Activated T-cell treated with anti-CD3 and anti-CD28 coated beads for 48 hours (primary cell): Measurements from ENCODE around the gene CD226.
"Not testable (repeated sequence)": the region's sequence is repeated elsewhere in the genome, so short reads cannot be mapped to it uniquely, and the experiment has no call there.

Experiments
- DNase-seq: peaks from one replicate; pipeline ENCODE4 v3.0.0-alpha.2; 2020; ENCODE audit warnings: low read depth

Gene CD226

GRCh38 chr18:69956665-69957620 lies 9.3 kb upstream of the CD226 start:
- DNase-seq: no peak

GRCh38 chr18:69956057-69956456 lies 8.4 kb upstream of the CD226 start:
- no peak for DNase-seq

DNA sequence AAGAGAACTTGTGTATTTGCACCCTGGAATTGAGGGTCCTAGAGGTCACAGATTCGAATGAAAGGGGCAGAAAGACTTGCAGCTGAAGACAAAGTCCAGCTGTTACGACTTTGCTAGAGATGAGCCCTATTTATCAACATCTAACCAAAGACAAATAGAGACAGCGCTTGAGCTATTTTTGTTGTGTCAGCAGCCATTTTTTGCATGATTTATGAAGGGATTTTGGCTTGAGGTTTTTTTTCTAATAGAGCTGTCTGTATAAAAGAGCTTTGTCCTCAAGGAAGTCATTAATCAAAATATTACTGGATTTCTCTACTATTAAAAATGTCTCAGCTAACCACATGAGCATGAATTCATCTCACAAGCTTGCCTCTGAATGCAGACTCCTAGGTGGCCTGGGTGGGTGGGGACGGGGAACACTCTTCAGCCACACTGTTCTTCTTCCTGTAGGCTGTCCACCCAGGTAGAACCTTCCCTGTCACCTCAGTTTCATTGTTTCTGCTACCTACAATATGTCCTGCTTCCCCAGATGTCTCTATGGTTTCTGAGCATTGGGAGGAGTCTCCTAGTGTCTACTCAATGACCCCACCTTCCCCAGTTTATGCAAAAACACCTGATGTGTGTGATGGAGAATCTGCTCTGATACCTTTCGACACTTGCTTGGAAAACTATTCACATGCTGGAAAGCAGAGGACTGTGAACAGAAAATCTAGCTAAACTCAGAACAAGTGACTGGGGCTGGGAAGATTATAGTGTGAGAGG lies 7.2 kb upstream of the CD226 start:
- DNase-seq: no peak

- no peak for DNase-seq
These were observed 5.5 kb upstream of the CD226 start for GRCh38 chr18:69953191-69953590.

- no peak for DNase-seq
These were observed 3.5 kb upstream of the CD226 start for GRCh38 chr18:69951182-69951581.

DNA sequence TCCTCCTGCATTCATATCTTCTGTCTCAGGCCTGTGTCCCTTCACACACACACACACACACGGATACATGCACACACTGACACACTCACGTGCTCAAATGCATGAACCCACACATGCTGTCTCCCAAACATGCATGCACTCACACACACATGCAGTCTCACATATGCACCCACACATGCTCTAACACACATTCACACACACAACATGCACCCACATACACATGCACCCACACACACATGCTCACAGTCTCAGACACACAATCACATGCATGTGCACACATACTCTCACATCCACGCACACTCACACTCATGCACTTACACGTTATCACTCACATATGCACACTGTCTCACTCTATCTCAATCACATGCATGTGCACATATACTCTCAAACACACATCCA lies 1.9 kb upstream of the CD226 start:
- DNase-seq: no peak

DNA sequence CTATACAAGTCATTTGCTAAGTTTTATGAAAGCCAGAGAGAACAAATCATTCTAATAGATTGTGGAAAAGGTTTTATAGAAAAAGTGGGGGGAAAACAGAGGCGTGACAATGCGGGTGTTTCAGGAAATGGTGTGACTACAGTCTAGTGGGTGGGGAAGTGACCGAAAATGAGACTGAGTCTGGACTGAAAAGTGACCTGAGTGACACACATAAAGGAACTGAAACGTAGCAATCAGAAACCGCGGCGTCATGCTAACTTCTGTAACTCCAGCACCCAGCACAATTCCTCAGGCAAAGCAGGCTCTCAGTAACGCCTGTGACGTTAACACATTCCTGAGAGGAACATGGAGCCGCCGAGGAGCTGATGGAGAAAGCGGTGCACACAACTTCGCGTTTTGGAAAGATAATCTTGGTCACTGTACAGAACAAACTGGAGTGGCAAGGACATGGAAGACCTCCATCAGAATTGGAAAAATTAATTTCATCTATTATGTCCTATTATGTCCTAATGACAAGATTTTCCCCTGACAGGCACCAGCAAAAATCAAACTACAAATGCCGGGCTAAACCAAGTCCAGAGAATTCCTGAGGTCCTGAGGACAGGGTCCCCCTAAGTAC lies 1.4 kb upstream of the CD226 start:
- DNase-seq: peak; percentile 57

DNA sequence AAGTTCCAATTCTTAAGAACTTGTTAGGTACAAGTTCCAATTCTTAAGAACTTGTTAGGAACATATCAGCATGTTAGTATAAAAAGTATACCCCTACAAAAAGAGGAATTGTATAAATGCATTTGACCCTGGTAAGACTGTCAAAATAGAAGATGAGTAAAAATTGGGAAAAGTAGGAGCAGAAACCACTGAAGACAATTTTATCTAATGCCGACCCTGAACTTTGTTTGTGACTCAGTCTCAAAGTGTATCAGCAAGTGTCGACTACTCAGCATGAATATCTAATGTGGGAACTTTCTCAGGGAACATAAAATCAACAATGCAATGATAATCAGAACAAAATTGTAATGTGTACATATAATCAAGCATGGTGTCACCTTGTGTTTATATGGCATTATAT lies 583 bp upstream of the CD226 start:
- no peak for DNase-seq

DNA sequence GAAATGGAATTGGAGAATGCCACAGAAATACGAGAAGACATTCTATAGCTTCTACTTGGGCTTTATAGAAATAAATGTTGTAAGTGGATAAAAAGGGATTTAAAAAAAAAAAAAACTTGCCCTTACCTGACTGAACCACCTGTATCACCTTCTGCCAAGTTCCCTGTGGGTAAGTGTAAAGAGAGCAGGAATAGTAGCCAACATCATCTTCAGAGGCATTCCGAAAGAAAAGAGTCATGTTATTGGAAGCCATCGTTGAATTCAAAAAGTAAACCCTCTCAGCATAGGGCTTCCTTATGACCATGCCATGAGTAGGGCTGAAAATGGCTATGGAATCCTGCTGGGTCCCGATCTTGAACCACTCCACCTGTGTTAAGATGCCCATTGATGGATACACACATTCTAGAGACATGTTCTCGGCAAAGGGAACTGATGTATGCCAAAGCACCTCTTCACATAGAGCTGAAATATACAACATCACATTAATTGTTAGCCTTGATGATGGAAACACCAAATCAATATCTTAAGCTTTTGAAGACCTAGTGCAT lies 991 bp downstream of the CD226 start:
- DNase-seq: no peak

DNA sequence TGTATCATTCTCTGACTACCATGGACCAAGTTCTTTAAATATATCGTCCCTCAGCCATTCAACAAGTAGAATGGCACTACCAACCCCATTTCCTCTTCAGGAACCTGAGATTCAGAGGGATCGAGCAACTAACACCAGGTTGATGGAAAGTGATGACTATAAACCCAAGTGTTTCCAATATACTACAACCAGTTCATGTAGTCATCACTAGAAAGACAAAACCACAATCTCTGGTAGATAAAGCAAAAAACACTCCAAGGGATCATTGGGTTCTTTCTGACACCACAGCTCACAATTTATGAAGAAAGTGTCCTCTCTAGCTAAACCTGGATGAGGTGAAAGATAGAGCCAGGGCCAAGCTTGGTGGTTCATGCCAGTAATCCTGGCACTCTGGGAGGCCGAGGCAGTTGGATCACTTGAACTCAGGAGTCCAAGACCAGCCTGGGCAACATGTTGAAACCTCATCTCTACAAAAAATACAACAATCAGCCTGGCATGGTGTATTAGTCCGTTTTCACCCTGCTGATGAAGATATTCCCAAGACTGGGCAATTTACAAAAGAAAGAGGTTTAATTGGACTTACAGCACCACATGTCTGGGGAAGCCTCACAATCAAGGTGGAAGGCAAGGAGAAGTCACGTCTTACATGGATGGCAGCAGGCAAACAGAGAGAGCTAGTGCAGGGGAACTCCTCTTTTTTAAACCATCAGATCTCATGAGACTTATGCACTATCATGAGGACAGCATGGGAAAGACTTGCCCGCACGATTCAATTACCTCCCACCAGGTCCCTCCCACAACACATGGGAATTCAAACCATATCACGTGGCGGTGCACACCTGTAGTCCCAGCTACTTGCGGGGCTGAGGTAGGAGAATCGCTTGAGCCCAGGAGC lies 2.2 kb downstream of the CD226 start:
- DNase-seq: no peak

DNA sequence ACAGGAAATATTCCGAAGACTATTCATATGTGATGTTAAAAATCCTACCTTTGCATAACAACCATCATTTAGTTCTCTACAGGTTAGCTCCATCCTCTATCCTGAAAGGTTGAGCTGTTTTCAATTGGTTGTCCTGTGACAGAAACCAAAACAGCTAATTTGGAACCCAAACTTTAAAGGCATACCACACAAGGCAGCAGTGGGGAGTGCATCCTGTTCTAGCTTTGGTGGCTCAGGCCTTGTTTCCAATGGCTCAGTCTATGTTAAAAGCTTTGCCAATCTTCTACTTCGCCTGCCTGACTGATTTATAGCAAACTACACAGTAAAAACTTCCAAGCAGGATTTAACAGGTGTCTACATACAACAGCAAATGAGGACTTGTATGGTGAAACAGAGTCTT lies 3.2 kb downstream of the CD226 start:
- DNase-seq: no peak

- no peak for DNase-seq
These were observed 4.7 kb downstream of the CD226 start for GRCh38 chr18:69943021-69943420.

GRCh38 chr18:69941183-69941582 lies 6.5 kb downstream of the CD226 start:
- no peak for DNase-seq

DNA sequence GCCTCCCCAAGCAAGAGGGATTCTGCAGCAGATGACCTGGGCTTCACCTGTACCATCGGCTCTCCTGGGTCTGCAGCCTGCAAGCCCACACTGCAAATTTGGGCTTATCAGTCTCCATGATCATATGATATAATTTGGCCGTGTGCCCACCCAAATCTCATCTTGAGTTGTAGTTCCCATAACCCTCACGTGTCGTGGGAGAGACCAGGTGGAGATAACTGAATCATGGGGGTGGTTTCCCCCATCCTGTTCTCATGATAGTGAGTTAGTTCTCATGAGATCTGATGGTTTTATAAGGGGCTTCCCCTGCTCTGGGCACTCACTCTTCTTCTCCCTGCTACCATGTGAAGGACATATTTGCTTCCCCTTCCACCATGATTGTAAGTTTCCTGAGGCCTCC lies 7.9 kb downstream of the CD226 start:
- not testable (repeated sequence) for DNase-seq

DNA sequence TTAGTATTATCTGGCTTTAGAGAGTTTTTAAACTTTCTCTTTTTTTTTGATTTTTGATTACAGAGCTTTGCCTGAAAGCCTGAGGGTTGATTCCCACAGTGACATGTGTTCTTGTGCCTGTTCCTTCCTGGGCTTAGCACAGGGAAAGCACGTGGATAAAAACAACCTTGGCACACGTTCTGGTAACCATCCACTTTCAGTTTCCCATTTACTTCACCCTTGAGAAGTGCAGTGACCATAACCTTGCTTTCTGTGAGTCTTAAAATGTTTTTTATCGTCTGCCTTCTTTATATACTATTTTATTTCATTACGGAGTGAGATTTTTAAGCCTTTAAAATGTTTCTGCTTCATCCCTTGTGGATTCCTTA lies 11.5 kb downstream of the CD226 start:
- DNase-seq: no peak

DNA sequence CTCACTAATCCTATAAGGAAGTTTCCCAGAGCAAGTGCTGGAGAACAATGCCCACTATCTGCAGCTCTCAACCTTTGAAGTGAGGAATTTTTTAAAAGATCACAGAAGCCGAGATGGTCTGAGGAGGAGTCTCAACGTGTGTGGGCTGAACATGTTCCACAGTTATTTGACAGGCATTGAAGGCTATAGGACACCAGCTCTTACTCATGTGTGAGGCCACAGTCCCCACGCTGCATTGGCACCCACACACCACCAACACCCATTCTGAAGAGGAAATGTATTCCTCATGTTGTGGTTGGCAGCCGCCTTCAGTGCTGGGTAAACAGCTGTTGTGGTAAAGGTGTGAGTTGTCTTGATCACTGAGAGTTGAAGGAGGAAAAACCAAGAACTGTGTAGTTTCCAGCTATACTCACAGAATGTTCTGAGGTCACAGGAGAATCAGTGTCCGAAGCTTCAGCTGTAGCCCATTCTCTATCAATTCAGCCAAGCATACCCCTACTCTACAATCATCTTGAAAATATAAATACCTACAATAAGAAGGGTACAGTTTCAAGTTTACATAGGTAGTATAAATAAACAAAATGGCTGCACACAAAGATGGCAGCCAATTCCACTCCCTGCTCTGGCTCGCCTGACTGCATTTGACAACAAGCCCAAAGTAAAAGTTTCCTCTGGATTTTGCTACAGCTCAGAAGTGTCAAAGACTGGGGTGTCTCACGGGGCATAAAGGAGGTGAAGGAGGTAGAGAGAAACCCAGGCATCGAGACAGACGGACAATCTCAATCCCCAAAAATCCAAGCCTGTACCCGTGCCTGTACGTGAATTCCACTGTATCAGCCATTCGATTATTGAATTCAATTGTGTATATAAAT lies 12.1 kb downstream of the CD226 start:
- DNase-seq: peak; percentile 75

DNA sequence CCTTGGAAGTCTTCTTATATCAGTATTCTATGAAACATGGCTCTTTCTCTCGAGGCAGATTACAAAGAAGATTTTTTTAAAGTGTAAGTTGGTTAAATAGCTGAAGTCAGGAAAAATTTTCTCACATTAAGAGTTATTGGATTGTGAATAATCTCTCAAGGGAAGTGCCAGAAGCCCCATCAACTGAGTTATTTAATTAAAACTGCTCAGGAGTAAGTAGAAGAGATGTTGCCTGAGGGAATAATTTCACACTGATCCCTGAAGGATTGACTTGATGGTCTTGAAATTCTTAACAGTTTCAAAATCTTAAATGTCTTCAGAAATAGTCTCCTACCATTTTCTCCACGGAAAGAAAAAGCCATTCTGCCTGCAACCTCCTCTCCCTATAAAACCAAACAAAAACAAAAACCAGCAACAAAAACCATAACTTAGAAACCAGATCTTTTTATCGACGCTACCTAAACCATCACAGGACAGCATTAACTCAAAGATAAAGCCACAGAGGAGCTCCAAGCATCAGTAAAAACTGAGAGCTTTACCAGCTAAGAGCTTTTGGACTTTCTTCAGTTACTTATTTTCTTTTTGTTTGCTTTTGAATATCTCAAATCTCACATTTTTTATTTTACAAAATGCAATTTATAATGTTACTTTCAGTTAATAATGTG lies 12.9 kb downstream of the CD226 start:
- DNase-seq: no peak

DNA sequence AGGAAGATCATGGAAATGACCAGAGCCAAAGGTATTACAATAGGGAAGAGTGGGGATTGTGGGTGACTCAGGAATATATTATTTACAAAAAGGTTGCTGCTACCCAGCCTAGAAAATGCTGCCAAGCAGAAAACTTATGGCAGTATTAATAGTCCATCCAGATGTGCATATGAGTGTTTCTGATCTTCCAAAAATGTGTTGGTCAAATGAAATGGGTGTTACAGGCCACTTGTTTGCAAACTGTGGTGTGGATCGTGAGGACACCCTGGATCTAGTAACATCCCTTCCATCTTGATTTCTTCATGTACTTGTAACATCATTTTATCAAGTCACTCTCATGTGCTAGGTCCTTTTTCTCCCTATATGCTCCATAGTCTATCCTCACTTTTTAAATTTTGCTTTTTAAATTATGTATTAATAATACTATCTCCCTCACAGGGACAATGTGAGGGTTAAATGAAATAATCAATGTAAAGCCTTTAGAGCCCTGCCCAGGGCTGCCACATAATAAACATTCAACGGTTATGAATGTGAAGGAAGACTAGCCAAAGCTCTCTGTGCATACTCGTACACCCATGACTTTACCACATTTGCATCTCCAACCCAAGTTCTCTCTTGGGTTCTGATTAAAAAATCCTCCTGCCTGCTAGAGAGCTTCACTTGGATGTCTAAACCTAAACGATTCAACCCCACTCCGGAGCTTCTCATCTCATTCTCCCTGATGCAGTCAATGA lies 18.5 kb downstream of the CD226 start:
- no peak for DNase-seq

GRCh38 chr18:69916412-69916811 lies 31.3 kb downstream of the CD226 start:
- no peak for DNase-seq
